Stimulated activated CD4-positive, alpha-beta T cell treated with anti-CD3 and anti-CD28 coated beads, Interleukin-2, amount 100 ng/mL, for 48 hours (primary cell): ENCODE measurements around the gene INSR.

Experiments
- DNase-seq, 2 donors: peaks; one replicate each; pipeline ENCODE4 v3.0.0-alpha.2; 2020

INSR gene

DNA sequence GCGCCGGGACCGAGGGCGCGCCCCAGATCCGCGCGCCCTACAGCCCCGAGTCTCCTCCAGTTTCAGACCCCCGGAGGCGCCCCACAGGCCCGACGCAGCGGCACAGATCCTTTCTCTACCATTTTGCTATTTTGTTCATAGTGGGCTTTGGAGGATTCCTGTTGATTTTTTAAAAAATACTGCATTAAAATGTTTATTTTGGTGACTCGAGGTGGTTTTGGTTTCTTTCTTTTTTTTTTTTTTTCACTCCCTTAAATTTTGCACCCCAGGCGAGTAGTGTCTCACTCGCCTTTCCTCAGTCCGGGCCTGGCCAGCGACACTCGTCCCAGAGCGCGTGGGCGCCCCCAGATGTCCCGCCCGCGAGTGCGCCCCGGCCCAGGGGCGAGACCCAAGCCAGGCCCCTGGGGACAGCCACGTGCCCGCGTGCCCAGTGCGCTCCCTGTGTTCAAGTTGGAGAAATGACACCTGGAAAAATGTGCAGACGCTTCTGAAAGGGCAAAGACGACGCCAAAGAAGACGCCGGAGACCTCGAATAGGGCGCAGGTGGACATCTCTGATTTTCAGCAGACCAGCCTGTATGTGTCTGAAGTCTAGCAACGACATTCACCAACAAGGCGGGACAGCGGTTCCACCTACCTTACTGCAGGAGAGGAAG lies 471 bp upstream of the INSR start:
- peak; percentile 11 to 16 for DNase-seq

DNA sequence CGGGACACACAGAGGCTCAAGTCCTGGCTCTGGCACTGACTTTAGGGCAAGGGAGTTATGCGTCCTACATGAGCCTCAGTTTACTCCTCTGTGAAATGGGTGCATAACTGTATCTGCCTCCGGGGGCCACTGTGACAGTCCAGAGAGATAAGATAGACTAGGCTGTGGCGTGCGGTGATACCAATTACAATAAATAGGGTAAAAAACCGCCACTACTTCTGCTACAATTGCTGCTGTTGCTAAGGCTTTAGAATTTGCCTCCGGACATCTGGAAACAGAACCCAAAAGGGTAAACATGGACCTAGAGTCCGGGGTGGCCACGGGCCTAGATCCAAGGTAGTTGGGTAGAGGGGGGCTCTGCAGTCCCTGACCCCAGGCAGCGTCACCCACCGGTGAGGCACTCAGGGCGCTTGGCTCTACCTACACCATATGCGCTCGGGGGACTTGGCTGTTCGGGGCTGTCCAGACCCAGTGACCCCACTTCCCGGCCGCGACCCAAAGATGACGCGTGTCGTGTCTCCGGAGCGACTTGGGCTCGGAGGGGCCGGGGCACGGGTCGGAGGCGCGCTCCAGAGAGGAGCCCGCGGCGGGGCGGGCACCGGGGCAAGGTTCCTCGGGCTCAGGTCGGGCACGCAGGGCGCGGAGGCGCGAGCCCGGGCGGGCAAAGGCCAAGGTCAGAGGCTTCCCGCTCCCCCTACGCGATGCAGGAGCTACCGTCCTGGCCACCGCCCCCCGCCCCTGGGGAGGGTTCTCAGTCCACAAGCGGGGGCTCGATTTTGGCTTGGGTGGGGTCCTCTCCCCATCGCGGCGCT lies 1.1 kb downstream of the INSR start:
- peak in 1 of 2 donors; percentile 5 for DNase-seq

DNA sequence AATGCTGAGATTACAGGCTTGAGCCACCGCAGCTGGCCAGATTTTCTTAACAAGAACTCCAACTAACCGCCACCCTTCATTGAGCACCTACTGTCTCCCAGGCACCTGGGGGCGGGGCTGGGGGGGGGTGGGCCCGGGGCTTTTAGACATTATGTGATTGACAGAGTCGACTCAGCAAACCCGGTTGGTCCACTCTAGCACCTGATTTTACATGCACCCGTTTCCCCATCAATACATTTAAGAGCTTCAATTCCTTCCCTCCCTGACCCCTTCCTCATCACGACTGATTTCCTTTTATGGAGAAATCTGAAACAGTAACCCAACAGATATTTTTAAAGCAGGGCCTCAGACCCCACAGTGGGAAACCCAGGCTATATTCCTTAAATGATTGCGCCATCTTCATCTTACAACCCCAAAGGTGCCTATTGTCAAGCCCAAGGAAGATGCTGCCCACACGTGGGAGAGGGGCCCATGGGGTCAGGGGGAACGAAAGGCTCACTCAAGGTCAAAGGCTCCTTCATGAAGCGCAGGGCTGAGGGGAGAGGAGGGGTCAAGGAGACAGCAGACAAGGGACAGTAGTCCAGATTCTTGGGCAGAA lies 1.8 kb downstream of the INSR start:
- no peak for DNase-seq

DNA sequence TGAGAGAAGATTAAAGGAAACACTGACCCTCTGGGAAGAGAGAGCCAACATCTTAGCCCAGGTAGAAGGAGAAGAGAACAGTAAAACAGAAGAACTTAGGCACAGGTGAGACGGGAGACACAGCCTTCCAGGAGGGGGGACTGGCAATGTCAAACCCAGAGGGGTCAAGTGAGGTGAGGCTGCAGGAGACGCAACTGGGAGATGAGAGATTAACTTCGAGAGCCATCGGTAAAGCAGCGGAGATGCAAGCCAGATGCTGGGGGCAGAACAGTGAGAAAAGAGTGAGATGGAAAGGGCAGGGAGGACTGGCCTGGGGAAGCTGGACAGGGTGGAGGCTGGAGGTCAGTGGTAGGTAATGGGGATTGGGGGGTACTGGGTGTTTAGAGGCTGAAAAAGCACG lies 5.2 kb downstream of the INSR start:
- no peak for DNase-seq

DNA sequence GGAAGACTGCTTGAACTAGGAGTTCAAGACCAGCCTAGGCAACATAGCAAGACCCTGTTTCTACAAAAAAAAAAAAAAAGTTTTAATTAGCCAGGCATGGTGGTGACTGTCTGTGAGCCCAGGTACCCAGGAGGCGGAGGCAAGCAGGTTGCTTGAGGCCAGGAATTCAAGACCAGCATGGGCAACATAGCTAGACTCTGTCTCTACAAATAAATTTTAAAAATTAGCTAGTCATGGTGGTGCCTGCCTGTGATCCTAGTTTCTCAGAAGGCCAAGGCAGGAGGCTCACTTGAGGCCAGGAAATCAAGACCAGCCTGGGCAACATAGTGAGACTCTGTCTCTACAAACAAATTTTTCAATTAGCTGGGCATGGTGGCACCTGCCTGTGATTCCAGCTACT lies 6.1 kb downstream of the INSR start:
- DNase-seq, result no peak

DNA sequence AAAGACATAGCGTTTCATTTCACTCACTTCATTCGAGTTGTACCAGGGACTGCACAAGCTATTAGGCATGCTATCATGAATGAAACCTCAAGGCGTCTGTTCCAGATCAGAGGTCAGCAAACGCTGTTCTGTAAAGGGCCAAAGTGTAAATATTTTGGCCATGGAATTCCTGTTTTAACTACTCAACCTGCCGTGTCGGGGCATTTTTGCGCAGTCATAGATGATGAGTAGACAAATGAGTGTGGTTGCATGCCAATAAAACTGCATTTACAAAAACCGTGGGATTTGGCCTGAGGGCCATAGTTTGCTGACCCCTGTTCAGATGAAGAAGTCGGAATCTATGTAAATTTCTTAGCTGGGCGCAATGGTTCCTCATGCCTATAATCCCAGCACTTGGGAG lies 6.5 kb downstream of the INSR start:
- DNase-seq, result no peak

DNA sequence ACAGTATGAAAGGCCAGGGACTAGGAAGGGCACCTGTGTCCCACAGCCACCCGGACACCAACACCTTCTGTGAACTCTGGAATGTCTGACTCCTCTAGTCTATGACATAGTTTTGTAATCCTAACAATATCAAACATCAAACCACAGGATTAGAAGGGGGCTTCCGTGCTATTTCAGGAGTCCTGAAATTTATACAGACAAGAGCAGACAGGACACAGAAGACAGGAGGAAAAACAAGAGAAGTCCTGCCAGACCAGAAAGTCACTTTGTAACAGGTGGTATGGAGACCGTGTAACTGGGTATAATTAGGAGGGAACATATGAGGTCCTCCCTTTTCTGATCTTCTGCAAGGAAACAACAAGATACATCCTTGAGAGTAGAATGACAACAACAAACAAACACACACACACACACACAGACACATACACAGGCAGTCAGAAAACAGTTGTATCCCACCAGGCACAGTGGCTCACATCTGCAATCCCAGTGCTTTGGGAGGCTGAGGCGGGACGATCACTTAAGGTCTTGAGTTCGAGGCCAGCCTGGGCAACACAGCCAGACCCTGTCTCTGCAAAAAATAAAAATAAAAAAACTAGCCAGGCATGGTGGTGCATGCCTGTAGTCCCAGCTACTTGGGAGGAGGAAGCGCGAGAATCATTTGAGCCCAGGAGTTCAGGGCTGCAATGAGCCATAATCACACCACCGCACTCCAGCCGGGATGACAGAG lies 13.1 kb downstream of the INSR start:
- DNase-seq, result no peak

DNA sequence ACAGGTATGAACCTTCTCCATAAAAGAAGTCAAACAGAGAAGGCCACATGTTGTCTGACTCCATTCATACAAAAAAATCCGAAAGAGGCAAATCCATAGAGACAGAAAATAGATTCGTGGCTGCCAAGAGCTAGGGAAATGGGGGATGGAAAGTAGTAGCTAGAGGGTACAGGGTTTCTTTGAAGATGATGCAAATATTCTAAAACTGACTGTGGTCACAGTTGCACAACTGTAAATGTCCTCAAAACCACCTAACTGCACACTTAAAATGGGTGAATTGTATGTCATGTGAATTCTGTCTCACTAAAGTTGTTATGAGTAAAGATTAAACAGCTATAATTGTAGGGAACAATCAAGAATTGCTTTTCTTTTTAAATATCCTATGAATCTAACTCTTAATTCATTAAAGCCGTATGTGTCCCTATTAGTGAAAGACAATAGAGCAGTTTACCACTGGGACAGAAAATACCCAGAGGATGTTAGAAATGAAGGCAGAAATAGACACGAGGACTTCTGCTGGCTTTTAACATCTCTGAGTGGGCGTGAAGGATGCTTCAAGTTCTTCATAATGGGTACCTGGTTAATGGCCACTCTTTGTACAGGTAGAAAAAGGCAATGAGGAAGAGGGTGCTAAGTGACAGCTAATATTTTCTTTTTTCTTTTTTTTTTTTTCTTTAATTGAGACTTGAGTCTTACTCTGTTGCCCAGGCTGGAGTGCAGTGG lies 21.2 kb downstream of the INSR start:
- no peak for DNase-seq

DNA sequence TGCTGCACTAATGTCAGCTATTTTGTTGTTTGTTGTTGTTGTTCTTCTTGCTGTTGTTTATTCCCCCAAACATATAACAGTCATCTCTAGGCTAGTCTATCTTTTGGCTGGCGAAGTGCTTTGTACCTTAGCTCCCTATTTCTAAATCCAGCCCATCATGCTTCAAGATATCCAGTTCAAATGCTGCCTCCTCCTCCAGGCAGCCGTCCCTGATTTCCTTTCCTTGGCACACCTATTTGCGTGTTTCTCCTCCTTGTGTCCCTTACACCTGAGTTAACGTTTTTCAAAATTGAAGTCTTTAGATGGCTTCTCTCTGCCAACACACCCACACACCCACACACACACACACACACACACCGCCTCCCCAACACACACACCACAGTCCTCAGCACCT lies 25.5 kb downstream of the INSR start:
- DNase-seq, result no peak

DNA sequence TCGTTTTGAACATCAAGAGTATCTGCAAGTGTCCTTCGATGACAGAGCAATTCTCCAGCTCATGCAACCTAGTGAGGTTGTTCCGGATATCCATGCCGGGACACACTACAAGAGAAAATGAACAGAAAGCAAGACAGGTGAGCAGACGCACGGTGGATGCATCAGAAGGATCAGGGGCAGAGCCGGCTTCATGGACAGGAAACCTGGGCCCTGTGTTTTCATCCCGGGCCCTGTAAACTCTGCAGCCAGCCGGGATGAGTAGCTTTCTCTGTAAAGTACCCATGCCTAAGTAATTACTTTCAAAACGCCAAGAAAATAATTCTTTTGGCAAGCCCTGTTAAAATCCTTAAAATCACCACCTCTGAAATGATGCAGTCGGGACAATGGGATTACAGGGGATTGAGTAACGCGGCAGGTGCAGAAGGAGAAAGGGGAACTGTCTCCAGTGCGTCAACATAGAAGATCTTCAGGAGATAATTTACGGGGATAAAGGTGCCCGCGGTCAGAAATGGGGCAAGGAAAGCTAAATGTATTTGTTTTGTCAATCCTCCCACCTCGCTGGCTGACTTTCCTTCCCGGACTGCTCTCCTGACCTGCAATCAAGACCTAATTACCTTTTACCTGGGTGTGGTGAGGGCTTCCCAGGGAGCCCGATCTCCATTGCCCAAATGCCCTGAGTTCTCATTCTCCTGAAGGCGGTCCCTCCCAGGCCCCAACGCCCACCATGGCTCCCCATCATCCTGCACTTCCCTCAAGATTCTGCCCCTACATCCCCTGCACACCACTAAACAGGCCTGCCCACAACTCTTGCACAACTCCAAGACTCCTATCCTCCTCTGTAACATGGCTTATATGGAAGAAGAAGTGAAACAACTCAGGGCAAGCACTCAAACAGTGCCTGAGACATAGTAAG lies 26.2 kb downstream of the INSR start:
- no peak for DNase-seq

DNA sequence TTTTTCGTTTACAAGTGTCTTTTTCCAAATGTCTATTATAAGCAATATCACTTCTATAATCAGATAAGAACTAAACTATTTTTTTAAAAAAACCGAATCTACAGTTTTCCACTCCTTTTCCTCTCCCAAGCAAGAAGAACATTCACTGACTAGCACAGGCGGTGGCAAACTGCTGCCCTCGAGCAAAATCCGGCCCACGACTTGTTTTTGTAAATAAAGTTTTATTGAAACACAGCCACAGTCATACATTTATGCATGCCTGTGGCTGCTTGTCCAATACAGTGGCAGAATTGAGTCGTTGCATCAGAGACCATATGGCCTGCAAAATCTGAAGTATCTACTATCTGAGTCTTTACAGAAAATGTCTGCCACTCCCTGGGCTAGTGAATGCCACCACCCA lies 27.4 kb downstream of the INSR start:
- no peak for DNase-seq

DNA sequence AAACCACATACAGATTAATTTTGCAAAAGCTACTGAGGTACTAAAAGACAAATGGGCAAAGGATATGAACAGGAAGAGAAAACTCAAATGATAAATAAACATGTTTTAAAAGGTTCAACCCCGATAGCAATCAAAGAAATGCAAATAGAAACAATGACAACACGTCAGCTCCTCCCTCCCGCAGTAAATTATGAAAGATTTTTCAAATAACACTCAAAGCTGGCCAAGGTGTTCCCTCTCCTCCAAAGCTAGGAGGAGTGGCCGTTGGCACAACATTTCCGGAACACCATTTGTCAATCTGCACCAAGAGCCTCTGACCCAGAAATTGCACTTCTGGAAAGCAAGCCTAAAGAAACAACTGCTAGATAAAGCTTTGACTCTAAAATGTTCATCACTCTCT lies 28.3 kb downstream of the INSR start:
- DNase-seq, result no peak

DNA sequence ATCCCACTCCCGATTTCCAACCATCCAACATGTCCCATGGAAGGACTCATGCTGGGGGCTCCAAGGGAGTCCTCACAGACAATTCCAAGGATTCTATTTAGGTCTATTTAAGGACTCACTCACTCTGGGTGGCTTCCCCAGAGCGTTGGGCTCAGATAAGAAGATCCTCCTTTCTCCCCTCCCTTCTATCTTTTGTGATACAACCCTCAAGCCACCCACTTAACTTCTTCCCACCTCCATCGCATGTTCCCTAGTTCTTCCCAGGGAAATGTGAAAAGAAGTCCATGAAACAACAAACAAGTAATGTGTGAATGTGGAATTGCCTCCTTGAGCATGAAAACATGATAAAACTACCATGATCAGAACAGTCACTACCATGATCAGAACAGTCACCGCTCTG lies 29.4 kb downstream of the INSR start:
- DNase-seq, result no peak

DNA sequence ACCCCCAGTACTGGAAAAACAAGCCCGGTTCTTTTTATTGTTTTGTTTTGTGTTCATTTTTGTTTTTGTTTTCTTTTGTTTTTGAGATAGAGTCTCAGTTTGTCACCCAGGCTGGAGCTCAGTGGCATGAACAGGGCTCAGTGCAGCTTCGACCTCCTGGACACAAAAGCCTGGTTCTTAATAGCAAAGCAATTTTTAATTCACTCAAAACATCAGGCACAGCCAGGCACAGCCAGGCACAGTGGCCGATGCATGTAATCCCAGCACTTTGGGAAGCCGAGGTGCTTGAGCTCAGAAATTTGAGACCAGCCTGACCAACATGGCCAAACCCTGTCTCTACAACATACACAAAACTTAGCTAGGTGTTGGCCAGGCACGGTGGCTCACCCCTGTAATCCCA lies 30.7 kb downstream of the INSR start:
- no peak for DNase-seq

DNA sequence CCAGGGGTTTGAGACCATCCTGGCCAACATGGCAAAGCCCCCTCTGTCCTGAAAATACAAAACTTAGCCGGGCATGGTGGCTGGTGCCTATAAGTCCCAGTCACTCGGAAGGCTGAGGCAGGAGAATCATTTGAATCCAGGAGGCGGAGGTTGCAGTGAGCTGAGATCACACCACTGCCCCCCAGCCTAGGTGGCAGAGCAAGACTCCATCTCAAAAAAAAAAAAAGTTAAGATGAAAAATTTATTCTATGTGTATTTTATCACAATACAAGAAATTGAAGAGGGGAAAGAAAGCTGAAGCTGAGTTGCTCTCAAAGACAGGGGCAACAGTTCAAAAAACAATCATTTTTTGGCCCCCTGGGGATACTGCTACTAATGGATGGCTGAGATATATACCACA lies 31.1 kb downstream of the INSR start:
- DNase-seq, result no peak

DNA sequence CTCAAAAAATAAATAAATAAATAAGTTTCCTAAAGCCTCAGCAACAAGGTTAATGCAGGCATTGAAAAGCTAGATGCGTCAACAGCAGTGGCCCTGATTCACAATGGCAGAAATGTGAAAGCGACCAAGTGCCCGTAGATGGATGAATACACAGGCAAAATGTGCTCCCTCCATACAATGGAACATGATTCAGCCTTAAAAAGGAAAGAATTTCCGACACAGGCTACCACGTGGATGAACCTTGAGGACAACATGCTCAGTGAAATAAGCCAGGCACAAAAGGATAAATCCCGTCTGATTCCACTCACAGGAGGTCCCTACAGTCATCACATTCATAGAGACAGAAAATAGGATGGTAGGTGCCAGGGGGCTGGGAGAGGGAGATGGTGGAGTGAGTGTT lies 31.7 kb downstream of the INSR start:
- no peak for DNase-seq

DNA sequence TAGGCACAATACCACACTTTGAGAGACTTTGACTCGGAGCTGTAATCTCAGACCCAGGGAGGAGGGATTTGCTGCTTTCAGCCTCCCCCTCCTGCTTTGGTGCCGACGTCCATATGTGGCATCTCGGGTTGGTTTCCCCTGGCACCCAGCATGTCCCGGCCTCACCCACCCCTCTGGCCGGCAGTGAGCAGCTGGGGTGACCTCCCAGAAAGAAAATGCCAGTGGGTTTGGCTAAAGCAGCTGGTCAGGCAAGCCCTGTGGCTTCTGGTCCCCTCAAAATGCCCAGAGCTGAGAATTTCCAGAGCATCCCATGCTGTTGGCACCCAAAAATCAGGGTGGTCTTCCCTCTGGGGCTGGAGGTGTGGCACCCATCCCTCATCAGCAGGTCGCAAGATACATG lies 34.1 kb downstream of the INSR start:
- DNase-seq, result no peak

DNA sequence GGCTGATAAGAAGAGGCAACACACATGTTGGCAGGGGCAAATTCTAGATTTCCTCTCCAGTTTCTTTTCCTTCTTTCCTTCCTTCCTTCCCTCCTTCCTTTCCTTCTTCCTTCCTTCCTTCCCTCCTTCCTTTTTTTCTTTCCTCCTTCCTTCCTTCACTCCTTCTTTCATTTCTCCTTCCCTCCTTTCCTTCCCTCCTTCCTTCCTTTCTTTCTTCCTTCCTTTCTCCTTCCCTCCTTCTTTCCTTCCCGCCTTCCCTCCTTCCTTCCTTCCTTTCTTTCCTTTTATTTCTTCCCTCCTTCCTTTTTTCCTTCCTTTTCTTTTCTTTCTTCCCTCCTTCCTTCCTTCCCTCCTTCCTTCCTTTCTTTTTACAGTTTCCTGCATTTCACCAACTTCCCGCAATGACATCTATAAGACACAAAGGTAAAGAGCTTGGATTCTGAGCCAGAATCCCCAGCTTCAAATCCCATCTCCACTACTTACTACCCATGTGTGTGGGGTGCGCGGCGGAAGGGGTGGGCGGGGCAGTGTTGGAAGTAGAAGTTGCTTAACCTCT lies 35.3 kb downstream of the INSR start:
- DNase-seq, result no peak

DNA sequence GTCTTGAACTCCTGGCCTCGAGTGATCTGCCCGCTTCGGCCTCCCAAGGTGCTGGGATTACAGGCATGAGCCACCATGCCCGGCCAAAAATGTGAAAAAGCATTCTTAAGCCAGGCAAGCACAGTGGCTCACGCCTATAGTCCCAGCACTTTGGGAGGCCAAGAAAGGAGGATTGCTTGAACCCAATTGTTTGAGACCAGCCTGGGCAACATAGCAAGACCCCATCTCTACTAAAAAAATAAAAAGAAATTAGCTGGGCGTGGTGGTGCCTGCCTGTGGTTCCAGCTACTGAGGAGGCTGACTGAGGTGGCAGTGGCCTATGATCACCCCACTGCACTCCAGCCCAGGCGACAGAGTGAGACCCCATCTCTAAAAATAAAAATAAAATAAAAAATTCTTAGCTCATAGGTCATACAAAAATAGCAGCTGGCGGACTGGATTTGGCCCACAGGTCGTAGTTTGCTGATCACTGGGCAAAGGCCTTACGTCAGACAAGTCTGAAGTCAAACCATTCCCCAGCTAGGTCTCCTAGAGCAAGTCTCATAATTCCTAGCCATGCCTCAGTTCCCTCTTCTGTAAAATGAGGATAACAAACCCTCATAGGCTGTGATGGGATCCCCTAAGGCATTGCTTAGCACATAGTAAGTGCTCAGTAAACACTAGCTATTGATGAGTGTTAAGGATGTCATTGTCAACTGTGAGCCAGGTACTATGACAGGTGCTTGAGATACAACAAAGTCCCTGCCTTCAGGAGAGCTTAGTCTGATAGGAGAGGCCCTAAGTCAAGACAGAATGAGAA lies 36.0 kb downstream of the INSR start:
- DNase-seq, result no peak

DNA sequence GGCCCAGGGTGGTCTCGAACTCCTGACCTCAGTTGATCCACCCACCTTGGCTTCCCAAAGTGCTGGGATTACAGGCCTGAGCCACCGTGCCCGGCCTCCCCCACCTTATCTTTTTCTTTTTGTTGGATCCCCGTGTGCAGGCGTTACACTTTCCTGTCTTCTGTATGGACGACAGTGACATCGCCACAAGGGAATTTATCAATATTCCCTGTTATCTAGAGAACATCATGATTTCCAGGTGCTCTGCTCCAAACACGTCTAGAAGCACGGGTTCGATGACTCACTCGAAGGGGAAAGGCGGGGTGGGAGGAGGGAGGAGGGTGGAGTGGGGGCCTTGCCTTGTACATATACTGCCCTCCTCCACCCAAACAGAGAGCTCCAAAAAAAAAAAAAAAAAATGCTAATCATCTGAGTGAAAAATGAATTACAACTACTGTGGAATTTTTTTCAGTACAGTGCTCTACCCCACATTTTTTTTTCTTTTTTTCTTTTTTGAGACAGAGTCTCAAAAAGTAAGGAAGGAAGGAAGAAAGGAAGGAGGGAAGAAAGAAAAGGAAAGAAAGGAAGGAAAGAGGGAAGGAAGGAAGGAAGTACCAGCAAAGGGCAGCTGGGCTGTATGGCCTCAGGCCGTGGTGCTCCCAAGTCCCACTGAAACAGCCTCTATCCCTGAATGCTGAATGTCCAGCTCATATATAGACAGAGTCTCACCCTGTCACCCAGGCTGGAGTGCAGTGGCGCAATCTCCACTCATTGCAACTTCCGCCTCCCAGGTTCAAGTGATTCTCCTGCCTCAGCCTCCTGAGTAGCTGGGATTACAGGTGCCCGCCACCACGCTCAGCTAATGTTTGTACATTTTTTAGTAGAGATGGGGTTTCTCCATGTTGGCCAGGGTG lies 36.8 kb downstream of the INSR start:
- DNase-seq, result no peak
